Activated gamma-delta T cell (primary cell): ENCODE results near the gene SLCO2A1.

Experiments used
- DNase-seq: peaks from one replicate; lab custom pipeline; 2025; lab: John Stamatoyannopoulos, UW

SLCO2A1 gene

GRCh38 chr3:133949438-133949837 lies 80.3 kb downstream of the SLCO2A1 start:
- no peak for DNase-seq

DNA sequence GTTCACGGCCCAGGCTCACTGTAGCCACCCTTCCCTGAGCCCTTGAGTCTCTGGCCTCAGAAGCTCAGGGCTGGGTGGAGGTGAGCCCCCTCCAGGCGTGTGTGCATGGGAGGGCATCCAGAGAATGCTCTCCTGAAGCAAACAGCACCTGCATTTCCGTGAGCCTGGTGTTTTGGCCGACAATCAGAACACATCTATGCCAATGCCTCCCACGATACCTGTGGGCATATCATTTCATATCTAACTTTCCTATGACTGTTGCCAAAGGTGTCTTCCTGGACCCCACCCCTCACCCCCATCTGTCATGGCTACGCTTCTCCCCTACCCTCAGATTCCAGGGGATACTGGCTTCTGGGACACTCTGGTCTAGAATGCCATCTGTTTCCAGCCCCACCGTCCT lies 80.7 kb downstream of the SLCO2A1 start:
- no peak for DNase-seq

DNA sequence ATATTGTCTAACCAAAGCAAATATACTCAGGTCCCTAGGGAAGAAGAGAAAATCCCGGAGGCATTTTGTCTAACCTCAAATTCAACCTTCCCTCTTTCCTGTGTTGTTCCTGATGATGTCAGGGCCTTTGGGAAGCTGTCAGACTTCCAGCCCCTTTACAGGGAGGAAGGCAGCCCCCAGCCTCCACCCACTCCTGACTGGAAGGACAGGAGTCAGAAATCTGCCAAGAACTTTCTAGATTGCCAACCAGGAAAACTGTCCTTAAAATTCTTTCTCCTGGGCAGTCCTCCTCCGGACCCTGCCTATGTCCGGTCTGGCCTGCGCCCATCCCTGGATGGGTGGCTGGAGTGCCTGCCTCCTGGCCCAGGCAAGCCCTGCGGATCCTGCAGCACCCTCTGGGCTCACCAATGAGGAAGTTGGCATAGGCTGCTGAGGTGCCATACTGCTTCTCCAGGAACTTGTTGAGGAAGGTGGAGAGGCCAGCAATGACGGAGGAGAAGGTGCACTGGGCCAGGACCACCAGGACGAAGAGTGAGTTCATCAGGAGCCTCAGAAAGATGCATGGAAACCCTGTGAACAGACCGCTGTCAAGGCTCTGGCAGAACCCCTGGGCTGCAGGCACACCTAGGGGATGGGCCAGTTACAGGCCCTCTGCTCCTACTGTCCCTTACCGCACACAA lies 81.5 kb downstream of the SLCO2A1 start:
- DNase-seq: no peak

DNA sequence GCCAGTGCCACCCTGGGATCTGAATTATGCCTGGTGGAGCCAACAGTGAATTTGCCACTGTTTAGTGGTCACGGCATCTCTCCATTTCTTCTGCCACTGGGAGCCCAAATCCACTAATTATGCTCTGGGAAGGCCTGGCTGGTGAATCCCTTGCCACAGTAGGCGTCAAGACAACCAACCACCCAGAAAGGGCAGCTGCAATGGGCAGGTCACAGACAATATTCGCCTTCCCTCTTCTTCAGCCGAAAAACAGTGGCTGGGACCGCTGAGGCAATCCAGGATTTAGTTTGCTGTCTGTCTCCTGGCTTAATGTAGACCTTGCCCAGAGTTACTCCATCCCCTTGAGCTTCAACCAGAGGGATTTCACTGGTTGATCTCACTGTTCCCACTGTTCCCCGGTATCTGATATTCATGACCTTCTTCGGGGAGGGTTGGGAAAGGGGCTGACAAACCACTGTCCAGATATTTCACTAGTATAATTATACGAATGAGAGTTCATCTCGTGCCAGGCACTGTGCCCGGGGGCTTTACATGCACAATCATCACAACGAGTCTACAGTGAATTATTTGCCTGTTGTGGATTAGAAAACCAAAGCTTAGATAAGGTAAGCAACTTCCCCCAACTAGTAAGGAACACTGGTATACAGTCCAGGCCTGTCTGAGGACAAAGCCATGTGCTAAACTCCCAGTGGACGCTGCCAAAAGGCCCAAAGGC lies 84.2 kb downstream of the SLCO2A1 start:
- no peak for DNase-seq

- no peak for DNase-seq
These were observed 84.9 kb downstream of the SLCO2A1 start for GRCh38 chr3:133944641-133945380.

GRCh38 chr3:133944181-133944580 lies 85.5 kb downstream of the SLCO2A1 start:
- no peak for DNase-seq

DNA sequence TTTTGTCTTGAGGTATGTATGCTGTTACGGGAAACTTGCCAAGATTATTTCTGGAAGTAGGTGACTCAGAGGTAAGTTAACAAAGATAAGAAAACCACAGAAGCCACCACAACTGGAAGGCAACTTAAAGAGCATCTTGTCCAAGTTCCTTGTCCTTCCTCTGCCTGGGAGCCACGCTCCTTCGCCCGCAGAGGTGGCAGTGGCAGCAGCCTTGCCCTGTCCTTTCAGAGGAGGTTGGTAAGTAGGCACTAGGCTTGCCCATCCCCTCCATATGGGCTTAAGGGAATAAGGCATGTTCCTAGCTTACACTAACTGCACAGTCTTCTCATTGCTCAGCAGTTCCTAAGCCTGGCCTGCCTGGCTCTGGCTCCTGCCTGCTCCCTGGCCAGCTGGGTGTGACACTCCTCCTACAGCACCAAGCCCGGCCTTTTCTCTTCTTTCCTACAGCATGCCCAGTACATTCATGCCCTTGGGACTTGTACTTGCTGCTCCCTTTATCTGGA lies 86.0 kb downstream of the SLCO2A1 start:
- DNase-seq: no peak

DNA sequence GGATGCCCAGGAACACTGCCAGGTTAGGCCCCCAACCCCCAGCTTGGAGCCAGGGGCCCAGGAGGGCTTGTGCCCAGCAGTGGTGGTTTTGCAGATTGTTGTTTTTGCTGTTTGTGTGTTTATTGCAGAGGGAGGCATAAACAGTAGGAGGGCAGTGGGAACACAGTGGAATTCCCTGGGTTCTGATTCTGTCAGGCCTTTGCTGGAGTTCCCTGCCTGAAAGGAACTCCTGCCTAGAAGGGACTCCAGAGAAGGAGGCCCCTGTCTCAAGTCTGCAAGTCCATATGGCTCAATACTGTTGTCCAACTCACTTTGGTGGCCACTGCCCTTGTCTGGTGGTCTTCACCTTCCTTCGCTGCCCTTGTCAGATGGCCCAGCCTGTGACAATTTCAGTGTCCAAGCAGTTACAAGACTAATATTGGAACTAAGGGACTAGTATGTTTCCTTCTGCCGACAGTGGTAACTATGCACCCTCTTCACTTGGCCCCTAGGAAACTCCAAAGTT lies 86.6 kb downstream of the SLCO2A1 start:
- DNase-seq: no peak

DNA sequence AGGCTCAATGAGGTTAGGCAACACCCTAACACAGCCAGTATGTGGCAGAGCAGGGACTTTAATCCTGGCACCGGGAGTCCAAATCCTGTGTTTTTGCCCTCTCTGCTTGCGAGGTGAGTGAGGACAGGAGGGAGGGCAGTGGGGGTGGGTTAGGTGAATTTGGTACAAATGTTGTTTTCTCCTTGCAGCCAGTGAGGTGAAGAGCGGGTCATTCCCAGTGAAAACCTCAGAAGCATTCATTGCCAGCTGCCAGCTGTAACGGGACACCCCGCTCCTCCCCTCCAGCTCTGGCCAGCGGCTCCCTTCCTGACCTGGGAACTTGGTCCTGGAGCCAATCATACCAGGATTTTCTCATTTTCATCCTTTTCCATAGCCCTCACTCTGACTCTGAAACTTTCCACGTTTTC lies 88.3 kb downstream of the SLCO2A1 start:
- no peak for DNase-seq

DNA sequence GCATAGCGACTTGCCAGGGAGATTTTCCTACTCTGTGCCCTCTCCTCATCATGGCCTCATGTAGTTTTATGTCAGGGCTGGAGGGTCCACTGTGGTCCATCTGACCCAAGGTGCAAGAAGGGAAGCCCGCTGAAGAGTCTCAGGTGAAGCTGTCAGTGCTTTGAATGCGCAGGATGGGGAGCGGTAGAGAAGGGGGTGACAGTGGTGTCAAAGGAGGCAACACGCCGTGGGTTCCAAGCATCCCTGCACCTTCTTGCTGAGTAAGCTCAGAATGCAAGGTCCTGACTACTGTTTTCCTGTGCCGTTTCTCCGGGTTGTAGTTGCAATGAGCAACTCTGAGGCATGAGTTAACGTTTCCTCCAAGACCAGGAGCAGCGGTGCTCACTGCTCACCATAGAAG lies 89.2 kb downstream of the SLCO2A1 start:
- no peak for DNase-seq

DNA sequence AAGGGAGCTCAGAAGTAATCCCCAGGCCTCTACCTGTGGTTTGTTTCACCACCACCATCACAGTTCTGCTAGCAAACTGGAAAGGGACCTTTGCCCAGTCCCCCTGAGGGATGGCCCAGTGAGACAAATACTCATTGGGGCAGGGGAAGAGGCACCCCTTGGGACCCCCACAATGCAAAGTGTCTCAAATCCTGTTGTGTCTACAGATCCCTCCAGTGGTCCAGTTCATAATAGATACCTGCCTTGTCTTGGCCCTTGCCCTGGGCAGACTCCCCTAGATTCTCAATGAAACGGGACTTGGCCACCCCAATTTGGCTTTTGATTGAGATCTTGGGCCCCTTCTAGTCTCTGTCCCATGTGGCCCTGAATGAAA lies 90.3 kb downstream of the SLCO2A1 start:
- no peak for DNase-seq

GRCh38 chr3:133938770-133939462 lies 90.8 kb downstream of the SLCO2A1 start:
- DNase-seq: no peak

GRCh38 chr3:133937756-133938601 lies 91.7 kb downstream of the SLCO2A1 start:
- DNase-seq: no peak

- no peak for DNase-seq
These were observed 92.6 kb downstream of the SLCO2A1 start for GRCh38 chr3:133937061-133937686.

- DNase-seq: no peak
These were observed 93.6 kb downstream of the SLCO2A1 start for GRCh38 chr3:133935843-133936769.

- DNase-seq: no peak
These were observed 94.5 kb downstream of the SLCO2A1 start for GRCh38 chr3:133934996-133935842.

DNA sequence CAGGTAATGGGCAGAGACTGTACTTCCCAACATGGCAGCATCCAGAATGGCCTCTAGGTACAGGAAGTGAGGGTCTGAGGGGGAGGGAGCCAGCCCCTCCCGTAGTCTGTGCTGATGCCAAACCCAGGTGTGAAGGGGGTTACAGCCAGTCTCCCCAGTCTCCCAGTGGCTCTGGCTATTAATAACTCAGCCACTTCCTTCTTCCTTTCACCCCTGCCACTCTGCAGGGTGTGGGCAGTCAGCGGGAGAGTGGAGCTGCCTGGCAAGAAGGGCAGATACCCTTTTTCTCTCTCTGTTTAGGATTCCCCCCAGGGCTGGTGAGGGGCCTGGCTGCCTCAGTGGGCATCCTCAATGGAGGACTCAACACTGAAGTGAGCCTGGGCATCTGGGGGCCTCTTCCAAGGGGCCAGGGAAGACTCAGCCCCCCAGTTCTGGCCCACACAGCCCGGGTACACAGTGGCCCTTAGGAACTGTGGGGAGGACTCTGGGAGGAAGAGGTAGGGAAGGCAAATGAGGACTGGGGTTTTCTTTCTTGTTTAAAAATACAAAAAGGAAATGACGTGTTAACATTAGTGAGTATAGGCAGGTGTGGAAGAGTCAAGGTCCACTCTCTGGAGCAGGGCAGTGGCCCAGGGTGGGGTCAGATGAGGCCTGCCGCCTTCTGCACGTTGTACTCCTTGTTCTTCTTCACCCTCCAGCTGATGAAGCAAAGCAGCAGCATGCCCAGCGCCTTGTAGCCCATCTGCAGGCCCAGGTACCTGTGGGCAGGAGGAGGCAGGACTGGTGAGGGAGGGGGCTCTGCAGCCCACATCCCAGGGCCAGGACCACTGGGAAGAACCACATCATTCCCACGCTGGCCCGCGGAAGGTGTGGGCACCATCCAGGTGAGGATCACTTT lies 95.4 kb downstream of the SLCO2A1 start:
- DNase-seq: no peak
